GM12891 (cell line): ENCODE data around the gene RBM20.
"Not testable (repeated sequence)": the region's sequence is repeated elsewhere in the genome, so short reads cannot be mapped to it uniquely, and the experiment has no call there.

Experiments used
- POLR2AphosphoS5 ChIP-seq: IDR thresholded peaks from 2 replicates; pipeline ENCODE4 v1.6.1; 2011; ENCODE audit warnings: low read depth, low read length, control low read depth
- SPI1 ChIP-seq: IDR thresholded peaks from 2 replicates; pipeline ENCODE4 v1.6.1; 2011; ENCODE audit warnings: low read depth, low read length, control low read depth

DNA sequence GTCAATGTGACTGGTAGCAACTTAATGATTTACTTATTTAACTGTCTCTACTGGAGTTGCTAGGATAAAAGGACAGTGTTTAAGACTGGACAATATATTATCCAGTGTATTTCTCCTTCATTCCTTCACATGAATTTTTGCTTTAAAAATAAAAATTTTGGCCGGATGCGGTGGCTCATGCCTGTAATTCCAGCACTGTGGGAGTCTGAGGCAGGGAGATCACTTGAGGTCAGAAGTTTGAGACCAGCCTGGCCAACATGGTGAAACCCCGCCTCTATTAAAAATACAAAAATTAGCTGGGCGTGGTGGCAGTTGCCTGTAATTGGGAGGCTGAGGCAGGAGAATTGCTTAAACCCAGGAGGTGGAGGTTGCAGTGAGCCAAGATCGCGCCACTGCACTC lies 5.1 kb upstream of the RBM20 start:
- TF ChIP-seq POLR2AphosphoS5, SPI1: not testable (repeated sequence)
